MM.1S (cell line): ENCODE data around the gene CYFIP1.

Source experiments
- EZH2phosphoT487 ChIP-seq: fragments of 300-600 bp; sonication (generic); IDR thresholded peaks from 2 replicates; pipeline ENCODE4 v1.6.1; 2018; ENCODE audit warnings: antibody characterized with exemption, low read length
- TF ChIP-seq, protein P1 (sequence below): fragments of 300-600 bp; sonication (generic); IDR thresholded peaks from 2 replicates; pipeline ENCODE4 v1.5.1; 2016; ENCODE audit warnings: antibody characterized with exemption, low read length, mixed read lengths

DNA sequence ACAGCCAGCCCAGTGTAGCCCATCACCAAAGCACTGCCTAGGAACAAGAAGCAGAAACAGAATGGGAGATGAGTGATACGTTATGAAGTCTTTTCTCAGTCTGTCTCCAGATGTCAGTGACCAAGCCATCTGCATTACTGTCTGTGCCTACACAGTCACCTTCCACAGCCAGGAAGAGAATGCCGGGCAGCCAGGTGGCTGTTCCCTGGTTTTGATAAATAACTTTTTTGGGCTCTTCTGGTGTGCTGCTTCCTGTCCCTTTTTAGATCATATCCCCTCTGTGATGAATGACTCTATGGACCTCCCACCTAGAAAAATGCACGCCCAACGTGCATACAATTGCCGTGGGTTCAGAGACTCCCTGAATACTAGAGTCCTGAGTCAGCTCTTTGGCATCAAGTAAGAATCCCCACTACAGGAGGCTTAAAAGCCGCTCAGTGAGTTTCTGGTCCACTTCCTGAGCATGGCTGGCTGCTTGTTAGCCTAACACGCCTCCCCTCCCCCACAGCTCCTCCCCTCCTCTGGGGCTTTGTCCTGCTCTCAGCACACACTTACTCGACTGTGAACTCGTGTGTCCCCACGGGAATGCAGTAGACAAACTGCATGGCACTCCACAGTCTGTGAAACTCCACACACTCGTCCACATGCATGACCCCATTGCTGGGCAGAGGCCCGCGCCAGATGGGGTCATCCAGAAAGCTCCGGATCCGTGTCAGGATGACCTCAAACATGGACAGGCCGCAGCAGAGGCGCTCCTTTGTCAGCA, 107.0 kb downstream of the CYFIP1 start:
- TF ChIP-seq, protein P1, sequence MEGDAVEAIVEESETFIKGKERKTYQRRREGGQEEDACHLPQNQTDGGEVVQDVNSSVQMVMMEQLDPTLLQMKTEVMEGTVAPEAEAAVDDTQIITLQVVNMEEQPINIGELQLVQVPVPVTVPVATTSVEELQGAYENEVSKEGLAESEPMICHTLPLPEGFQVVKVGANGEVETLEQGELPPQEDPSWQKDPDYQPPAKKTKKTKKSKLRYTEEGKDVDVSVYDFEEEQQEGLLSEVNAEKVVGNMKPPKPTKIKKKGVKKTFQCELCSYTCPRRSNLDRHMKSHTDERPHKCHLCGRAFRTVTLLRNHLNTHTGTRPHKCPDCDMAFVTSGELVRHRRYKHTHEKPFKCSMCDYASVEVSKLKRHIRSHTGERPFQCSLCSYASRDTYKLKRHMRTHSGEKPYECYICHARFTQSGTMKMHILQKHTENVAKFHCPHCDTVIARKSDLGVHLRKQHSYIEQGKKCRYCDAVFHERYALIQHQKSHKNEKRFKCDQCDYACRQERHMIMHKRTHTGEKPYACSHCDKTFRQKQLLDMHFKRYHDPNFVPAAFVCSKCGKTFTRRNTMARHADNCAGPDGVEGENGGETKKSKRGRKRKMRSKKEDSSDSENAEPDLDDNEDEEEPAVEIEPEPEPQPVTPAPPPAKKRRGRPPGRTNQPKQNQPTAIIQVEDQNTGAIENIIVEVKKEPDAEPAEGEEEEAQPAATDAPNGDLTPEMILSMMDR = no peak
- TF ChIP-seq EZH2phosphoT487 = no peak
